ENCODE data around the gene RIPPLY3.

The RIPPLY3 gene, protein sequence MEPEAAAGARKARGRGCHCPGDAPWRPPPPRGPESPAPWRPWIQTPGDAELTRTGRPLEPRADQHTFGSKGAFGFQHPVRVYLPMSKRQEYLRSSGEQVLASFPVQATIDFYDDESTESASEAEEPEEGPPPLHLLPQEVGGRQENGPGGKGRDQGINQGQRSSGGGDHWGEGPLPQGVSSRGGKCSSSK

DNA sequence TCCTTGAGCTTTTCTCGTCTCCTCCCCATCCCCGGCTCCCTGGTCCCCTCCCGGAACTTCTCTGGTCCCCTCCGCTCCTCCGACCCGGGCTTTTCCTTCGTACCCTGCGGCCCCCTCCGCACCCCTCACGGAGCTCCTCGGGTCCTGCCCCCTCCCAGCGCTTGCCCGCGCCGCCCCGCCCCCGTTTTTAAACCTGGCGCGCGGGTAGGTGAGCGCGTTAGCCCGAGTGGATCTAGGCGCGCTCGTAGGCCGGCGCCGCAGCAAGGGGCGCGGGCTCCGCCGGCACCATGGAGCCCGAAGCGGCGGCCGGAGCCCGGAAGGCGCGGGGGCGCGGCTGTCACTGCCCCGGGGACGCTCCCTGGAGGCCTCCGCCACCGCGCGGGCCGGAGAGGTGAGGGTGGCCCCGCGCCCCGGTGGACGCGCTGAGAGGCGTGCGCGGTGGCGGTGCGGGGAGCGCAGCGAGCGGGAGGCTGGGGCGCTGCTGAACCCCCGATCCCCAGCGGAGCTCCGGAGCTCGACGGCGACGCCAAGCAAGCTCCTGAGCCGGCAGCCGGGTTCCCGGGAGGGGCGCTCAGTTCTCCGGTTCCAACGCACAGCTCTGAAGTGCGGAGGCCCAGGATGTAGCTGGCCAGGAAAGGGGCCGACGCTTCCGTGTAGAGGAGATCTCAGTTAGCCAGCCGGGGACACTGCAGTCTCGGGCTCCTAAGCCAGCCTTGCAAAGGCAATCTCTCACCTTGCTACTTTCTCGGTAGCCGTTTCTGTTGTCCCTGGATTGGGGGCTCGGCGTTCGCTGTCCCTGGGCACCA is at the start of gene RIPPLY3:
Gene RIPPLY3 (plus strand): TSS at position 217 of the 806 bp plus-strand sequence. CDS start 71 bp downstream, at position 288.
- no peak for DNase-seq (ENCODE audit: low read depth in 2 of 2)

DNA sequence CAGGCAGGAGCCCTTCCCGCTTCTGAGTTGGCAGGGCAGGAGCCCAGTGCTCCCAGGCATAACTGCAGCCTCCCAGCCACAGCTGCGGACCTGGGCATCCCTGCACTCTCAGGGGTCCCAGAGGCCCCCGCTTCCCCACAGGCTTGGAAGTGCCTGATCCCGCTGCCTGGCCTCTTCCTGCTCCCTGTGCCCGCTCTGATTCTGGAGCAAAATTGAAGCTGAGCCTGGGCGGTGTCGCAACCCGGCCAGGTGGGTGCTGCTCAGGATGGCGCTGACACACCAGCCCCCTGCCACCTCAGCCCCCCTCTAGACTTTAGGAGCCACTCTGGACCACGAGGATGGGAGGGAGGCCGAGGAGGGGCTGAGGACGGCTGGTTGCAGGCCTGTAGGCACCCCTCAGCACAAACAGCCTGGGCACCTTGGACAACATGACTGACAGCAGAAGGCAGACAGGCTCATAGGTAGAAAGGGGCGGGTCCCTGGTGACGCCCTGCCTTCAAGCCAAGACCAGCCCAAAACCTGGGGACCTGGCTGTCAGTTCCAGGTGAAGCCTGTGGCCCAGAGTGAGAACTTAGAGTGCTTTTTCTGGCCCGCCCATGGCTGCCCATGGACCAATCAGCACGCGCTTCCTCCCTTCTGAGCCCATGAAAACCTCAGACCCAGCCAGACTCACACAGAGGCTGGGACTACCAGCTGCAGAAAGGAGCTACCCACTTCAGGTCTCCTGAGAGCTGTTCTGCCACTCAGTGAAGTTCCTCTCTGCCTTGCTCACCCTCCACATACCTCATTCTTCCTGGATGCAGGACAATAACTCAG is 47.3 kb upstream of the RIPPLY3 start:
- no peak for DNase-seq (ENCODE audit: low read depth in 2 of 2)

DNA sequence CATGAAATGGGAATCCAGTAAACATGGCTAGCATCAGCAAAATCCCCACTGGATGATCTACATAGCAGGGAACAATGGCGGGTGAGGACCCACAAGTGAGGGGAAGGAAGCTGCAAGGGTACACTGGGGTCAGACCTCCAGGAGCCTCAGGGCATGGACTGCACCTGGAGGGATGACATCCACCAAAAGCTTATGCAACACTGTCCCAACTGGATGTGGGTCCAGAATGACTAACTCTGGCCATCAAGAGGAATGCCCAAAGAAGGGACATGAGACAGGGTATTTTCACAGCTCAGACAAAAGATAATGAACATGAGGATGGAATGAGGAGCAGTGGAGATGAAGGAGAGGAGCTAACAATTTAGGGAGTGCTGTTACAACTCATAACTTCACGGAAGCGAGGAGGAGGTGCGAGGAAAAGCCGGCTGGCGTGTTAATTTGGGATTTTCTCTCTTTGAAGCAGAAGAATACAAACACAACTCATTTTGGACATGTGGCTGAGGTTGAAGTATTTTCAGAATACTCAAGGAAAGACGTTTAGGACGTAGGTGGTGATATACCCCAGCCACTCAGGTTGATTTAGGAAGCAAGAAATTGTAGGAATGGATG is 45.7 kb upstream of the RIPPLY3 start:
- no peak for DNase-seq (ENCODE audit: low read depth in 2 of 2)

DNA sequence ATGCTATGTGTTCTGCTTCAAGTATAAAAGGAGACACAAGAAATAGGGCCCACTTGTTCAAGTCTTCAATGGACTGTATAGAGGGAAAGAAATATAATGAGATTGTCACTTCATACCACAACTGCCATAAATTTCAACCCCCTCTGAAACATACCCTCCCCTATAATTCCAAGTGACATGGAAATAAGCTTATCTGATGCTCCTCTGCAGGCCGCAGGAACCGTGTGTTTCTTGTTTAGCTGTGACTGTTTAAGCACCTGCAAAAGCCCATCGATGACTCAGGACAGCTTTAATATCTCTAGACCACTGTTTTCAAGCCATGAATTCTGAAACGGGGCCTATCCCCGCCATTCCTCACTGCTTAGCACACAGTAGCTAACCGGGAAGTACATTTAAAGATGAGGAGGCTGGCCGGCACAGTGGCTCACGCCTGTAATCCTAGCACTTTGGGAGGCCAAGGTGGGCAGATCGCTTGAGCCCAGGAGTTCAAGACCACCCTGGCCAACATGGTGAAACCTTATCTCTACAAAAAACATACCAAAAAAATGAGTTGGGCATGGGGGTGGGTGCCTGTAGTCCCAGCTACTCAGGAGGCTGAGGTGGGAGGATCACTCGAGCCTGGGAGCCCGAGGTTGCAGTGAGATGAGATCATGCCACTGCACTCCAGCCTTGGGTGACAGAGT is 44.3 kb upstream of the RIPPLY3 start:
- DNase-seq (ENCODE audit: low read depth in 2 of 2): no peak

DNA sequence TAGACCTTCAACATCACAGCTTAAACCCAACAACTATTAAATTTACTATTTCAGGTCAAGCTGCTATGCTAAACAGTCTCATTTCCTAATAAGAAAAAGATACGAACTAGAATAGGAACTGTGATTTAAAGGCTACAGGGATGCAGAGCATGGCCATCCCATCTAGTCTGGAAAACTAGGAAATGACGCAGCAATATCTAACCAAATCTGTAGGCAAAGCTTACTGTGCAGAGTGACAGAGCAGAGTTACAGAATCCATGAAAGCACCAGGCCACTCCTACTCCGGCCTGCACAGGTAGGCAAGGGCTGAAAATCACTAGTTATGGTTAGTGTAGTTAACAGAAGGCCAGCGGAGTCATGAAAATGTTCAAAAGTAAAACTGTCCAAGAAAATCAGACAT is 42.1 kb upstream of the RIPPLY3 start:
- DNase-seq (ENCODE audit: low read depth in 2 of 2): no peak

DNA sequence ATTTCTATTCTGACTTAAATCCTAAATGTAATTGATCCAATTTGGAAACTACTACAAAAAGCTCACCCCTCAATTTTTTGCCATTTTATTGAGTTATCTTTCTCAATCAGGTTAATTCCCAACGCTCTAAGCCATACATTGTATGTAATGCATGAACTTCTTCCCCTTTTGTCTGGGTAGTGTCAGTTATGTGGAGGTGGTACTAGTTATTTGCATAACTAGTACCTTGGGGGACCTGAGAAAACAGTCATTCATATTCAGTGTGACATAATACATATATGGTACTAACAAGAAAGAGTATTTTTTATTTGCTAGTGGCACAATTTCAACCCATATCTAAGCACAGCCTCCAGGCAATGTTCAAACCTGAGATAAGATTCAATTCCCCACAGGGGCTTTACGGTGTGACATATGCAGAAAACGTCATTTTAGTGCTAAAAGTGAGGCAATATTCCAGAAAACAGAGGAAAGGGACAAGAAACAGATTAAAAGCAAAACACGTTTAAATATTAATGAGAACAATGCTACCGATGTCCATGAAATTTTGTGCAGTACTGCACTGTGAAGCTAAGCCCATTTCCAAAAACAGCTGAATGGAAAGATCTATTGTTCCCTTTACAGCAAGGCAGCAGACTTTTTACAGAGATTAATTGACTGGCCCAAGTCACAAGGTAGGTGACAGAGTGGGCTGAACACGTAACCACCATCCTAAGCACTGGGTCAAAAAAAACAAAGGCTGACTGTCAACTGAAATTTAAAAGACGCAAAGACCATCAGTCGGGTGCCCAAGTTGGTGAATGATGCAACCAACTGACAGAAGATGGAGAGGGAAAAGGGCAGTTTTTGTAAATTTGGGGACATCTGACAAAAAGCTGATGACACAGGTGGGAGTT is 41.4 kb upstream of the RIPPLY3 start:
- DNase-seq (ENCODE audit: low read depth in 2 of 2): no peak

DNA sequence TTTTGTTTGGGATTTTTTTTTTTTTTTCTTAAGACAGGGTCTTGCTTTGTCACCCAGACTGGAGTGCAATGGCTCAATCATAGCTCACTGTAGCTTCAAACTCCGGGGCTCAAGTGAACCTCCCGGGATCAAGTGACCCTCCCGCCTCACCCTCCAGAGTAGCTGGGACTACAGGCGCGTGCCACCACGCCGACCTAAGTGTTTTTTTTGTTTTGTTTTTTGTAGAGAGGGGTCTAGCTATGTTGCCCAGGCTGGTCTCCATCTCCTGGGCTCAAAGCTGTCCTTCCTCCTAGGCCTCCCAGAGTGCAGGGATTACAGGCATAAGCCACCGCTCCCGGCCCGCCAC is 40.8 kb upstream of the RIPPLY3 start:
- no peak for DNase-seq (ENCODE audit: low read depth in 2 of 2)

DNA sequence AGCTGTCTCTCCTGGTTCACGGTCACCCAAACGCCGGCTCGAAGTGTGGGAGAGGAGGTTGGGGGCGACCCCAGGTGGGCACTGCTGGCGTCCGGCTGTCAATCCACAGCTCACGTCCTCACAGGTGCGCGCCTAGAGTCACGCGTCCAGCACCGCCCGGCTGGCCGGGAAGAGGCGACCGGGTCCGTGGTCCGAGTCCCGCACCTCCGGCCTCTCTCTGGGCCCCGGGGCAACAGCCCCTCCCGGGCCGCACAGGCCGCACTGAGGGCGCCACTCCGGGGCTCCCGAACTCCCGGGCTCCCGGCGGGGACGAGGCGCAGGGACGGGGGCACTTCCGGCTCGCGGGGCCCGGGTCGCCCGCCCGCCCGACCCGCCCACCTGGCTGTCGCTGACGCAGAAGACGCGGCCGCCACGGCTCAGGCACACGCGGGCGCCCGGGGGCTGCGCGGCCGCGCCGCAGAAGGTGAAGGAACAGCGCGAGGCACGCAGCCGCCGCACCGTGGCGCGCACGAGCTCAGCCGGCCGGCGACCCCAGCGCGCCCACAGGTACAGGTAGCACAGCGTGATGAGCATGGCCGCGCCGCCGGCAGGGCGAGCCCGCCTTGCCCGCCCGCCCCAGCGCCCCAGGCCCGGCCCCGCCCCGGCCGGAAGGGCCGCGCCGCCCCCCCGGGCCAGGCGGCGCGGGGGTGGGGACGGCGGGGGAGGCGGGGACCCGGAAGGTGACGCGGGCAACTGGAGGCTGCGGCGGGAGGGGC is 40.3 kb upstream of the RIPPLY3 start, which contains the start of gene HLCS:
Gene HLCS (minus strand): TSS at position 604 of the 755 bp plus-strand sequence. CDS start 31 bp downstream, at position 573.
- peak; percentile 34 to 36 for DNase-seq (ENCODE audit: low read depth in 2 of 2)

DNA sequence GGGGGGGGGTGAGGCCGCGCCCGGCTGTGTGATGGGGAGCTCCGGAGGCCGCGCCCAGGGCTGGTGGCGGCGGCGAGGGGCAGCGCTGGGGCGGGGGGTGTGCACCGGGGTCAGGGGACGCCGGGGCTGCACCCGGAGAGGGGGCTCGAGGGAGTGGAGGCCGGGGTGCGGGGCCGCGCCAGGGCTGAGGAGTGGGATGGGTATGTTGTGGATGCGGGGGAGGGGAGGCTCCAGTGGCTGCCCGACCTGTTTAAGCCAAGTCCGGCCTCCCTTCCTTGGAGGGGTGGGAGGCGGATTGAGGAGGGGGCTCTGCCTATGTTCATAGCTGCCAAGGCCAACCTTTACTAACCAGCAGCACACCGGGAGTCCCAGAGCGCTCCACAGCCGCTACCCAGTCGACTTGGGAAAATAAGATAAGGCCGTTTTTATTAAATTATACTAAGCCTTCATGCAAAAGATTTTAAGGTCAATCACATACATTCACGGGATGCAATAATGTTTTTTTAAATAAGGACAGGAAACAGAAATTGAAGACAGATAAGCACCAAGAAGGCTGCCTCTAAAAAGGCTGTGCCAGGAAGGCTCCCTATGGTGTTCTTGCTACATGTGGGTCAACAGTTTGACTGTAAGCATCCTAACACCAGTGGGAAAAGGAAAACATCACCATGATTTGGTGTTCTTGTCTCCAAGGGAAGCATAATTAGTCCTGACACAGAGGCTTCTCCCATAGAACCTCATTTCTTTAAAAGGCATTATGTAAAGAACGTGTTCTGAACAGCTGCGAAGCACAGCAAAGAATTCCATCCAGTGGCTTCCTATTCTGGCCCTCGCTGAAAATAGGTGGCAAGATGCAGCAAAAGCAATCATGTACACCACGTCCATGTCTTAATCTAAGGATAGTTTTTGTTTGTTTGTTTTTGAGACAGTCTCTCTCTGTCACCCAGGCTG is 39.4 kb upstream of the RIPPLY3 start:
- no peak for DNase-seq (ENCODE audit: low read depth in 2 of 2)

DNA sequence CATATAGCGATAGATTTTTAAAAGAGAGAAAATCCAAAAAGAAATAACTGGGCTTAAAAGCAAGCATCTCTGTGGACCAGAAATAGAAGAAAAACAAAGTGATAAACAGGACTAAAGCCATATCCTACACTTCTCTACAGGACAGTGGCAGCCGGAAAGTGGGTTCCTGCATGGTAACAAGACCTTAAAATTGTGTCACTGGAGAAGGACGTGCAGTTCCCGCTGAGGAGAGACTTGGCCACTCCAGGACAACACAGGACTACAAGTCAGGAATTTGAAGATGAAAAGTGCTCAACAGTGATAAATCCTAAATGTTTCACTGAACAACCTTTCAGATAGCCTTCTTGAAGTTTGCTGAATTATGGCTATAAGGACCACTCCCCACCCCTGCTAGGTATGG is 38.1 kb upstream of the RIPPLY3 start:
- DNase-seq (ENCODE audit: low read depth in 2 of 2): no peak

DNA sequence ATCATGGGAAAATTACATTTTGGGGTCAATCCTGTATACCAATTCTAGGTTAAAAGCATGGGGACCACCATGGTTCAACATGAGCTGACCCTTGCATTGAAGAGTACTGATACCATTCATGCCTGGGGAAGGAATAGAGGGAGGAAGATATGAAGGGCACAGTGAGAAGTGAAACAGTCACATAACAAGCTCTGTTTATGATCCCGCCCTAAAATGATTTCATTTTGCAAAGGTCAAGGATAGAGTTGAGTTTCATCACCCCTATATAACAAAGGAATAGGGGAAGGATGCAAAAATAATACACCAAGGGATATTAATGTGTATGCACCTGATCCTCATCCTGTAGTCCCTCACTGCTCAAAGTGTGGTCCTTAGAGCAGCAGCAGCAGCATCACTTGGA is 37.5 kb upstream of the RIPPLY3 start:
- no peak for DNase-seq (ENCODE audit: low read depth in 2 of 2)

DNA sequence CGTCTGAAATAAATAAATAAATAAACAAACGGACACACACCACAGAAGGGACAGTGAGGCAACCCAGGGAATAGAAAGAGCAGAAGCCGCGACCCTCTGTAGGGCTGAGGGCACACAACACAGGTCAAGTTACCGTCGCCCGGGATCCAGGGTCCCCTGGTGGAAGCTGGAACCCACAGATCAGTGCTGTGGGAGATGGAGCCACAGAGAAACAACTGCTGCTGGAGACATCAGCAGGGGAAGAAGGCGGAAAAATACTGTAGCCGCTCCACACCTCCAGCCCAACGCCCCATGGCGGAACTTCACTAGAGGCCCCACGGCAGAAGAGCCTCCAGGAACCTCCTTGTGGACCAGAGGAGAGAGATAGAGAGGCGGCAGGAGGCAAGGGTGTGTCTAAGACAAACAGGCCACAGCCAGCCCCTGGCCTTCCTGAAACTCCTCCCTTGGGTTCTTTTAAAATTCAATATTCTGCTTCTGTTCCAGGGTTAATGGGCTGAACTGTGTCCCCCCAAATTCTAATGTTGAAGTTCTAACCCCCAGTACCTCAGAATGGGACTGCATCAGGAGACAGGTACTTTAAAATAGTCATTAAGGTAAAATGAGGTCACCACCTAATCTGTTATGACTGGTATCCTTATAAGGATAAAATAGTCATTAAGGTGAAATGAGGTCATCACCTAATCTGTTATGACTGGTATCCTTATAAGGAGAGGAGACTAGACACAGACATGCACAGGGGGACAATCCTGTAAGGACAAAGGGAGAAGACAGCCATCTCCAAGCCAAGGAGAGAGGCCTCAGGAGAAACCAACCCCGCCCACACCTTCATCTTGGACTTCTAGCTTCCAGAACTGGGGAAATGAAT is 32.3 kb upstream of the RIPPLY3 start:
- no peak for DNase-seq (ENCODE audit: low read depth in 2 of 2)

DNA sequence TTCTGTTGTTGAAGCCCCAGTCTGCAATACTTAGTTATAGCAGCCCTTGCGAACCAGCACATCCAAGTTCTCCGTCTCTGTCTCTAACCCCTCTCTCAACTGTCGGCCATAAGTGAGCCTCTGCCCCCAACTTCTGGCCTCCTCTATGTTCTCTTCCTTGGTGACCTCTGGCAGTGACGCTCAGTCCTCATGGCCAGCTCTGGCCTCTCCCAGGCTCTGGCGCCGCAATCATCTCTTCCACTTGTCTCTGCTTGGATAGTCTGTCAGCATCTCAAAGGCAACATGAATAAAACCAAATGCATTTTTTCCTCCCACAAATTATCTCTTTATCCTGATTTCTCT is 31.7 kb upstream of the RIPPLY3 start:
- no peak for DNase-seq (ENCODE audit: low read depth in 2 of 2)

DNA sequence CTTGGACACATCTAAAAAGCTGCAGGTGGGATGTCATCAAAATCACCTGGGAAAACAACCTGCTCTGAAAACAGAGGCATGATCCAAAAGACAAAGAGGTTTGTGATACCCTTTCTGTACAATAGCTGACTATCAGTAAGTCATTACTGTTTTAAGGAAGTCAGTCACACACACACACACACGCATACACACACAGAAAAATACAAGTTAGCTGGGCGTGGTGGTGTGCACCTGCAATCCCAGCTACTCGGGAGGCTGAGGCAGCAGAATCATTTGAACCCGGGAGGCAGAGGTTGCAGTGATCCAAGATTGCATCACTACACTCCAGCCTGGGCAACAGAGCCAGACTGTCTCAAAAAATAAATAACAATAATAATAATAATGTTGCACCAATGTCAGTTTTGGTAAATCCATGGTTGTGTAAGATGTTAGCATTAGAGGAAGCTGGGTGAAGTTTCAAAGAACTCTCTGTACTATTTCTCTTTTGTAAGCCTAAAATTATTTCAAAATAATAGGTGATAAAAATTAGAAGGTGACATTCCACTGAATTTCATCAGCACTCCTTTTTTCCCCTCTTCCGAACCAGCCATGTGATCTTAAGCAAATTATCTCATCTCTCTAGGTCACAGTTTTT is 30.2 kb upstream of the RIPPLY3 start:
- no peak for DNase-seq (ENCODE audit: low read depth in 2 of 2)

DNA sequence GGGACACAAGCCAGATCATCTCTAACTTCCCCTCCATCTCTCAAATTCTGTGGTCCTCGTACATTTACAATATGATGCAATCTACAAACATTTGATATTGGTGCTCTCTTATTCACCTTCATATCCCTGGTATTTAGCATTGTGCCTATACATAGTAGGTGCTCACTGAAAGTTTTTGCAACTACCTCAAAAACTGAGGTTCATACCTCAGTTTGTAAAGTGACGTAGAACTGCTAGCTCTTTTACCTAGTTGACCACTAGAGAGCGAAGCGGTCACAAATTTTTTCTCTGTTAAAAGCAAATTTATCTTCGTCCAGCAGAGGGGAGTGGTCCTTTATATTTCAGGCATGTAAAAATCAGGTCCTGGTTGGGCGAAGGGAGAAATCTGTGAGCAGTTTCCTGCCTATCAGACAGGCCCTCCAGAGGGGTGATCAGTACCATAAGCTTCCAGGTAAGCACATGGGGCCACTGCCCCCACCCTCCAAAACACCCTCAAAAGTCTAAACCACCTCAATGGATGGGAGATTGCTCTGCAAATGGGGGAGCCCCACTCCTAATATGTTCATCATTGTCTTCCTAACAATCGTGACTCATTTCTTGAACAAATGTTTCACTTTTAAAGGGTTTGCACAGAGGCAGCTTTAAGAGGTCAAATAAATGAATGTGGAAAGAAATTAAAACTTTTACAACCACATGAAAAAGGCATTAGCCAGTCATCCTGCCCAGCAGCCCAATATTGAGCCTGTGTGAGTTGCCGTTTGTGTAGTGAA is 29.4 kb upstream of the RIPPLY3 start:
- peak; percentile 51 for DNase-seq (ENCODE audit: low read depth in 2 of 2)

DNA sequence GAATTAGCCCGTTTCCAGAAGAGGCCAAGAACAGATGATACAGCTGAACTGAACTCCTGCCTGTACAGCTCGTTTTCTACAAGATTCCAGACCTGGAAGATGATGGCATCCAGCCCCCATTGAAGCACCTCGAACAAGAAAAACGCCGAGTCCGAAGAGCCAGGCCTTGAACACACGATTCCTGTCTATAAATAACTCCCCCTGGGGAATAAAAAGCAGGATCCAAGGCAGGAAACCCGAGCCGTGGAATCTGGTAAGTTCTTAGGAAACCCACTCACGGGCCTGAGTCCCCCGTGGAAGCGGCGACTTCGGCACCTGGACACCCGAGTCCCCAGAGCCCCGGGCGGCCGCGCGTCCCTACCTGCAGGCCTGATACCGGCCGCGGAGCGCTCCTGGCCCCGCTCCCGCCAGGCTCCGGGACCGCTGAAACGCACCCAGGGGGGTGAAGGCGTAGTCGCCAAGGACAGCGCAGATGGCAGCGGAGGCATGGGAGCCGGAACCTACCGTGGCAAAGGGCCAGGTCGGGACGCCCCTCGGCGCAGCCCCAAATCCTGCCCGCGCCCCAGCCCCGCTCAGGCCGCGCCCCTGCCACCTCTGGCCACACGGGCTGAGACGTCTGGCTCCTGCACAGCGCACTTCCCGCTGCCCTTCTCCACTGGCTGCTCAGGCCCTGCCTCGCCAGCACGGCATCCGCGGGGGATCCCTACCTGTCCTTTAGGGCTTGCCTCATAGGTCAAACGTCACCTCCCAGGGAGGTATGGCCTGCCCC is 26.0 kb upstream of the RIPPLY3 start:
- no peak for DNase-seq (ENCODE audit: low read depth in 2 of 2)
